ENCODE results near the gene KIF26A.

KIF26A gene

GRCh38 chr14:104101086-104101621, 37.2 kb upstream of the KIF26A start:
- DNase-seq (ENCODE audit: low spot score), result no peak

- DNase-seq (ENCODE audit: low spot score), result no peak
These were observed 36.6 kb upstream of the KIF26A start for GRCh38 chr14:104101651-104102281.

GRCh38 chr14:104102282-104102914, 36.0 kb upstream of the KIF26A start:
- no peak for DNase-seq (ENCODE audit: low spot score)

- DNase-seq (ENCODE audit: low spot score), result no peak
These were observed 35.3 kb upstream of the KIF26A start for GRCh38 chr14:104103061-104103445.

GRCh38 chr14:104103446-104104075, 34.8 kb upstream of the KIF26A start:
- DNase-seq (ENCODE audit: low spot score), result no peak

GRCh38 chr14:104104076-104104901, 34.1 kb upstream of the KIF26A start:
- no peak for DNase-seq (ENCODE audit: low spot score)

GRCh38 chr14:104105071-104105821, 33.1 kb upstream of the KIF26A start:
- no peak for DNase-seq (ENCODE audit: low spot score)

GRCh38 chr14:104105822-104106470, 32.4 kb upstream of the KIF26A start:
- DNase-seq (ENCODE audit: low spot score), result no peak

- DNase-seq (ENCODE audit: low spot score), result no peak
These were observed 31.9 kb upstream of the KIF26A start for GRCh38 chr14:104106471-104106991.

GRCh38 chr14:104107101-104107581, 31.2 kb upstream of the KIF26A start:
- DNase-seq (ENCODE audit: low spot score), result no peak

GRCh38 chr14:104107611-104108569, 30.5 kb upstream of the KIF26A start:
- no peak for DNase-seq (ENCODE audit: low spot score)

- DNase-seq (ENCODE audit: low spot score), result no peak
These were observed 29.5 kb upstream of the KIF26A start for GRCh38 chr14:104108570-104109541.

- no peak for DNase-seq (ENCODE audit: low spot score)
These were observed 28.5 kb upstream of the KIF26A start for GRCh38 chr14:104109731-104110361.

GRCh38 chr14:104110491-104111209, 27.7 kb upstream of the KIF26A start:
- DNase-seq (ENCODE audit: low spot score), result no peak

GRCh38 chr14:104111301-104112112, 26.9 kb upstream of the KIF26A start:
- no peak for DNase-seq (ENCODE audit: low spot score)

- no peak for DNase-seq (ENCODE audit: low spot score)
These were observed 26.3 kb upstream of the KIF26A start for GRCh38 chr14:104112113-104112505.
